Cardiac fibroblast (primary cell): ENCODE data around the gene ZNF280C.

ENCODE experiments used
- DNase-seq, 2 donors: peaks; one replicate each; pipeline versions ENCODE4 v3.0.0 to v3.0.0-alpha.2; 2010; ENCODE audit warnings: low read depth in 2 of 2
- H3K4me3 ChIP-seq, 2 donors: replicated peaks in 1 of 2; 1 replicate in 1 of 2; 2 replicates in 1 of 2; pipeline ENCODE4 v1.5.1; 2011; ENCODE audit warnings: low read depth in 2 of 2, low read length in 2 of 2, mild to moderate bottlenecking in 2 of 2, moderate library complexity in 1 of 2
- CTCF ChIP-seq: IDR thresholded peaks from one replicate; pipeline ENCODE4 v1.5.1; 2011; ENCODE audit warnings: low read depth, mild to moderate bottlenecking, low read length, inconsistent platforms

ZNF280C gene

GRCh38 chrX:130197464-130197863 is 71.2 kb downstream of the ZNF280C start:
- TF ChIP-seq CTCF, result no peak
- H3K4me3 ChIP-seq, result no peak overlapping the region

GRCh38 chrX:130196466-130196865 is 72.2 kb downstream of the ZNF280C start:
- H3K4me3 ChIP-seq, result no peak overlapping the region
- TF ChIP-seq CTCF, result no peak
- DNase-seq, result no peak

More at GRCh38 chrX:130197464-130197863, 71.2 kb downstream of the ZNF280C start:
- no peak for DNase-seq

DNA sequence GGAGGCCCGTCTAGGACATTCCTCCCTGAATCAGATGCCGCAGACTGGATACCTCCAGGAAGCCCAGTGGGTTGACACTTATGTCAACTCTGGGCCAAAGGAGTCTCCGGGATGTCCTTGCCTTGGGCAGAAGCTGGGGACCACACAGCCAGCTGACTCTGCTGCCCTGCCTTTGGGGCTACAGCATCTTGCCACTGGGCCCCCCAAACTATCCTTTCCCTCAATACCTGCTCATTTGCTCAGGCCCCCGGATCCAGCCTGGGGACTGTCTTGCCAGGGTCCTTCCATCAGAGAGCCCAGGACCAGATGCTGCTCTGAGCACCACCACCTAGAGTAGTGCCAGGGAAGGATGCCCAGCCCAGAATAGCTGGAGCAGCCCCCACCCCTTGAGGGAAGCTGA is 77.9 kb downstream of the ZNF280C start:
- DNase-seq, result no peak
- H3K4me3 ChIP-seq, result no peak overlapping the region
- TF ChIP-seq CTCF, result no peak

DNA sequence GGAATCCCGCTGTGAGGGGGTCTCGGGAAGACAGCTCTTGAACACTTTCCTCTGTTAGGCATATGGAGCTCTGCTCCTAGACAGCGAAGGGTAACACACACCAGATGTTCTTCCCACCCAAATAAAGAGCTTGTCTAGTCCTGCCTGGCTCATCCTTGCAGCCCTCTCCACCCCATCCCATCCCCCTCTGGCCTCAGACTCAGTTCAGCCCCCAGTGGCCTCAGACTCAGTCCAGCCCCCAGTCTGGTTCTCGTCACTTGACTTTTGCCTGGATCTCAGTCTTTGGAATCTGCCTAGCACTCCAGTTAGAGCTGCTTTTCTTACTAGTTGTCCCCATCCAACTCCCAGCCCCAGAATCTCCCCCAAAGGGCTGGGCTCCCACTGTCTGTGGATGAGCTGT is 82.0 kb downstream of the ZNF280C start:
- no peak for DNase-seq
- H3K4me3 ChIP-seq, result no peak overlapping the region
- TF ChIP-seq CTCF, result no peak

- no peak for TF ChIP-seq CTCF
- H3K4me3 ChIP-seq, result no peak overlapping the region
- DNase-seq, result no peak
Observed at GRCh38 chrX:130184857-130185256, 83.8 kb downstream of the ZNF280C start.

DNA sequence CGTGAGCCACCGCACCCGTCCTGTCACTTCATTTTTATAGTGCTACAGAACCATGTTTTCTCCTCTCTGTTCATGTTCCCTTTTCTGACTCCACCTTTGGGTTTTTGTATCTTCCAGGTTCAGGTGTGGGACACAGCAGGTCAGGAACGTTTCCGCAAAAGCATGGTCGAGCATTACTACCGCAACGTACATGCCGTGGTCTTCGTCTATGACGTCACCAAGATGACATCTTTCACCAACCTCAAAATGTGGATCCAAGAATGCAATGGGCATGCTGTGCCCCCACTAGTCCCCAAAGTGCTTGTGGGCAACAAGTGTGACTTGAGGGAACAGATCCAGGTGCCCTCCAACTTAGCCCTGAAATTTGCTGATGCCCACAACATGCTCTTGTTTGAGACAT is 84.5 kb downstream of the ZNF280C start:
- no peak for TF ChIP-seq CTCF
- no peak overlapping the region for H3K4me3 ChIP-seq
- DNase-seq, result no peak

- no peak overlapping the region for H3K4me3 ChIP-seq
- DNase-seq, result peak in 1 of 2 donors; percentile 57
- TF ChIP-seq CTCF, result no peak
Observed at GRCh38 chrX:130179579-130180215, 89.0 kb downstream of the ZNF280C start.
